Neural progenitor cell (in vitro differentiated cells): ENCODE data around the gene LRRC49. TPM values are rescaled to one million over a fixed set of nuclear protein-coding genes. Genes with fewer than 3 reads are reported as not detected.
"Not testable (repeated sequence)": the region's sequence is repeated elsewhere in the genome, so short reads cannot be mapped to it uniquely, and the experiment has no call there.

Source experiments
- DNase-seq: peaks from one replicate; pipeline ENCODE4 v3.0.0-alpha.2; 2016; ENCODE audit warnings: low spot score
- H2AFZ ChIP-seq: fragments of 200-600 bp; sonication (generic); replicated peaks from 2 replicates; pipeline ENCODE4 v1.6.1; 2016; ENCODE audit warnings: antibody characterized with exemption
- H3F3A ChIP-seq: fragments of 200-600 bp; sonication (generic); 2 replicates; pipeline ENCODE4 v1.6.1; 2016; ENCODE audit warnings: antibody characterized with exemption, low read depth
- H3K27ac ChIP-seq: fragments of 200-600 bp; sonication (generic); 2 replicates; pipeline ENCODE4 v1.5.1; 2016; ENCODE audit warnings: mild to moderate bottlenecking
- H3K27me3 ChIP-seq: fragments of 200-600 bp; sonication (generic); 2 replicates; pipeline ENCODE4 v1.6.1; 2016; ENCODE audit warnings: mild to moderate bottlenecking, moderate library complexity
- H3K36me3 ChIP-seq: fragments of 200-600 bp; sonication (generic); 2 replicates; pipeline ENCODE4 v1.5.1; 2016
- H3K4me1 ChIP-seq: fragments of 200-600 bp; sonication (generic); 2 replicates; pipeline ENCODE4 v1.6.1; 2016; ENCODE audit warnings: mixed run types
- H3K4me2 ChIP-seq: fragments of 200-600 bp; sonication (generic); 2 replicates; pipeline ENCODE4 v1.6.1; 2016
- H3K4me3 ChIP-seq: fragments of 200-600 bp; sonication (generic); 2 replicates; pipeline ENCODE4 v1.5.1; 2016
- H3K79me2 ChIP-seq: fragments of 200-600 bp; sonication (generic); 2 replicates; pipeline ENCODE4 v1.6.1; 2016; ENCODE audit warnings: low read depth
- H3K9ac ChIP-seq: fragments of 200-600 bp; sonication (generic); 2 replicates; pipeline ENCODE4 v1.6.1; 2016
- H3K9me3 ChIP-seq: fragments of 200-600 bp; sonication (generic); 2 replicates; pipeline ENCODE4 v1.5.1; 2016; ENCODE audit warnings: low read depth
- H4K20me1 ChIP-seq: fragments of 200-600 bp; sonication (generic); 2 replicates; pipeline ENCODE4 v1.6.1; 2016; ENCODE audit warnings: low read depth
- H3K27ac Mint-ChIP-seq: 3 replicates; pipeline ENCODE4 v1.8.0; 2021; ENCODE audit warnings: mixed read lengths
- H3K27me3 Mint-ChIP-seq: 2 replicates; pipeline ENCODE4 v1.8.0; 2022; ENCODE audit warnings: low read depth, mild to moderate bottlenecking, inconsistent platforms, moderate library complexity, mixed read lengths; ENCODE audit not compliant: insufficient read depth
- H3K36me3 Mint-ChIP-seq: 3 replicates; pipeline ENCODE4 v1.8.0; 2021; ENCODE audit warnings: mixed read lengths
- H3K4me1 Mint-ChIP-seq: 3 replicates; pipeline ENCODE4 v1.8.0; 2021; ENCODE audit warnings: mixed read lengths
- H3K4me3 Mint-ChIP-seq: 3 replicates; pipeline ENCODE4 v1.8.0; 2021; ENCODE audit warnings: mild to moderate bottlenecking, moderate library complexity, mixed read lengths
- H3K9me3 Mint-ChIP-seq: 3 replicates; pipeline ENCODE4 v1.8.0; 2020; ENCODE audit warnings: mixed read lengths
- CTCF ChIP-seq: fragments of 200-600 bp; sonication (generic); IDR thresholded peaks from 2 replicates; pipeline ENCODE4 v1.5.1; 2017; ENCODE audit warnings: antibody characterized with exemption, mild to moderate bottlenecking
- EZH2 ChIP-seq: fragments of 200-600 bp; sonication (generic); IDR thresholded peaks from 2 replicates; pipeline ENCODE4 v1.6.1; 2017; ENCODE audit warnings: antibody characterized with exemption, mild to moderate bottlenecking, moderate library complexity
- EZH2phosphoT487 ChIP-seq: fragments of 200-600 bp; sonication (generic); IDR thresholded peaks from 2 replicates; pipeline ENCODE4 v1.6.1; 2017; ENCODE audit warnings: antibody characterized with exemption
- total RNA-seq: library from RNA; depleted of rRNA; stranded (reverse); fragments of >200 nt; gene quantifications from 2 replicates; pipeline ENCODE4 v1.2.3, GENCODE V29; 2015; ENCODE audit warnings: low replicate concordance

Gene LRRC49
- total RNA-seq, 1 donor from 2014 or later, result 62.4 TPM

DNA sequence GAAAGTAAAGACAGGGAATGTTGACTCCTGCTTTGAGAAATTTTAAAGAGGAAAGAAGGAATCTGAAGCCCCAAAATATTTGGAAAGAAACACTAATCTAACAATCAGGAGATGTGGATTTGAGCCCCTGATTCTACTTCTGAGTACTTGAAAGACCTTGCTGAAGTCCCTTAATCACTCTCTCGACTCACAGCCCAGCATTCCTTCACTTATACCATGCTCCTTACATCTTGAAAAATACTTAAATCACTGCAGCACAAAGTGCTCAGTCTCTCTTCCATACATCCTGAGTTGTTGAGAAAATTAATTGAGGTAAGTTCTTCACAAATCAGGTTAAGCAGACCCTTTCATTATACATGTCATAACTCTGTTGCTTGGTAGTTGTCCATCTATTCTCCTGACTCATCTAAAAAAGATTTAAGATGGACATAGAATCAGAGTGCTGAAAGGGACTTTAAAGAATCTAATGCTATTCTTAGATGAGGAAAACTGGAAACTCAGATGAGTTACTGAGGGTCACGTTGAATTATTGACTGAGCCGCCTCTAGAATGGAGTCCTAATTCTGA is 149.8 kb downstream of the LRRC49 start:
- H2AFZ ChIP-seq, result no peak overlapping the region
- no peaks in the 10 kb centered on the region for H4K20me1 ChIP-seq
- TF ChIP-seq EZH2, result no peak
- no peak for TF ChIP-seq EZH2phosphoT487
- TF ChIP-seq CTCF, result no peak
- no peaks in the 10 kb centered on the region for H3K4me1 ChIP-seq
- H3K4me3 Mint-ChIP-seq, result no peak overlapping the region
- H3K27ac Mint-ChIP-seq, result no peak overlapping the region
- no peaks in the 10 kb centered on the region for H3K79me2 ChIP-seq
- no peaks in the 10 kb centered on the region for H3K9me3 Mint-ChIP-seq
- no peaks in the 10 kb centered on the region for H3K27me3 ChIP-seq
- no peak overlapping the region for H3K9ac ChIP-seq
- no peaks in the 10 kb centered on the region for H3F3A ChIP-seq
- no peaks in the 10 kb centered on the region for H3K4me1 Mint-ChIP-seq
- DNase-seq, result no peak
- H3K4me3 ChIP-seq, result no peak overlapping the region
- no peak overlapping the region for H3K4me2 ChIP-seq
- no peaks in the 10 kb centered on the region for H3K36me3 ChIP-seq
- H3K36me3 Mint-ChIP-seq, result peaks cover 8% of the 10 kb centered on the region
- H3K9me3 ChIP-seq, result no peaks in the 10 kb centered on the region
- H3K27me3 Mint-ChIP-seq, result no peaks in the 10 kb centered on the region
- no peak overlapping the region for H3K27ac ChIP-seq

DNA sequence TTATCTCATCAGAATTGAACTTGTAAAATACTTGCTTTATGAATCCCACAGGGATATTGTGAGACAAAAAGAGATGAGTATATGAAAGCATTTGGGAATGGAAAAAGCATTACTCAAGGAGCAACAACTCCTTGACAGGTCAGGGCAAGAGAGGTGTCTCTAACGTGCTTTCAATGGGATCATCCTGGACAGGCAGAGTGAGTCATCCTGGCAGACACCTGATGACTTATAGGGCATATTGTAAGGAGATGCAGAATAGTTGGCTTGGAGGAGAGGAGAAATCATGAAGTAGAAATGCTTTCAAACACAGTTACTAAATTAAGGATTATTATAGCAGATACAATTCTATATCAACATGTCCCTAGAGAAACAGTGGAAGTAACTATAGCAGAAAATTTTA is 150.7 kb downstream of the LRRC49 start:
- Histone ChIP-seq H3K4me1 (no peaks in the 10 kb centered on the region), H3K27me3 (no peaks in the 10 kb centered on the region), H3K36me3 (no peaks in the 10 kb centered on the region), H3K27ac (no peak overlapping the region), H3K4me3 (no peak overlapping the region), H3K9ac (no peak overlapping the region), H3K4me2 (no peak overlapping the region), H3K9me3 (no peaks in the 10 kb centered on the region), H3F3A (no peaks in the 10 kb centered on the region), H4K20me1 (no peaks in the 10 kb centered on the region), H3K79me2 (no peaks in the 10 kb centered on the region), H2AFZ (no peak overlapping the region)
- H3K4me3 Mint-ChIP-seq, result no peak overlapping the region
- H3K27ac Mint-ChIP-seq, result no peak overlapping the region
- no peaks in the 10 kb centered on the region for H3K27me3 Mint-ChIP-seq
- TF ChIP-seq EZH2, result no peak
- no peak for TF ChIP-seq CTCF
- no peak for TF ChIP-seq EZH2phosphoT487
- DNase-seq, result no peak
- H3K9me3 Mint-ChIP-seq, result no peaks in the 10 kb centered on the region
- H3K36me3 Mint-ChIP-seq, result peaks cover 3% of the 10 kb centered on the region
- H3K4me1 Mint-ChIP-seq, result no peaks in the 10 kb centered on the region

DNA sequence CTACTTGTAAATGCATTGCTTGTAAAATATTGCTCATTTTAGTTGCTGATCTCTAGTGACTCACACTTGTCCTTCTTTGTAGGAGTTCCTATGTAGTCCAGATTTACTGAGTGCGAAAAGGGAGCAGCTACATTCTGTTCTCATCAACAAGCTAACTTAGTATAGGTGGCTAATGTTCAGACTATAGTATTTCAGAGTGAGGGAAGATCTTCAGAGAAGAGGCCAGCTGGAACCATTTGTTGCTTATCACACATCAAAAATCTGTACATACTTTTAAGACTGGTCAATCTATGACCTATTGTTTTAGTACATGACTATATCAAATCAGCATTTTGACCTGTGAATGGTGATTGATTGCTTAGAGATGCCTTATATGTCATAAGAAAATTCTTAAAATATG is 151.4 kb downstream of the LRRC49 start:
- H3K27ac Mint-ChIP-seq, result no peak overlapping the region
- H3K36me3 ChIP-seq, result no peaks in the 10 kb centered on the region
- no peak overlapping the region for H3K27ac ChIP-seq
- H3F3A ChIP-seq, result no peaks in the 10 kb centered on the region
- no peak for TF ChIP-seq CTCF
- TF ChIP-seq EZH2, result no peak
- no peak for TF ChIP-seq EZH2phosphoT487
- H3K9me3 Mint-ChIP-seq, result no peaks in the 10 kb centered on the region
- H3K27me3 ChIP-seq, result no peaks in the 10 kb centered on the region
- no peak overlapping the region for H3K9ac ChIP-seq
- H3K4me3 ChIP-seq, result no peak overlapping the region
- no peaks in the 10 kb centered on the region for H3K79me2 ChIP-seq
- no peak overlapping the region for H3K4me3 Mint-ChIP-seq
- no peaks in the 10 kb centered on the region for H3K4me1 ChIP-seq
- DNase-seq, result no peak
- no peaks in the 10 kb centered on the region for H3K9me3 ChIP-seq
- no peaks in the 10 kb centered on the region for H4K20me1 ChIP-seq
- H3K4me1 Mint-ChIP-seq, result no peaks in the 10 kb centered on the region
- H3K36me3 Mint-ChIP-seq, result peaks cover 3% of the 10 kb centered on the region
- no peak overlapping the region for H3K4me2 ChIP-seq
- no peaks in the 10 kb centered on the region for H3K27me3 Mint-ChIP-seq
- H2AFZ ChIP-seq, result no peak overlapping the region

DNA sequence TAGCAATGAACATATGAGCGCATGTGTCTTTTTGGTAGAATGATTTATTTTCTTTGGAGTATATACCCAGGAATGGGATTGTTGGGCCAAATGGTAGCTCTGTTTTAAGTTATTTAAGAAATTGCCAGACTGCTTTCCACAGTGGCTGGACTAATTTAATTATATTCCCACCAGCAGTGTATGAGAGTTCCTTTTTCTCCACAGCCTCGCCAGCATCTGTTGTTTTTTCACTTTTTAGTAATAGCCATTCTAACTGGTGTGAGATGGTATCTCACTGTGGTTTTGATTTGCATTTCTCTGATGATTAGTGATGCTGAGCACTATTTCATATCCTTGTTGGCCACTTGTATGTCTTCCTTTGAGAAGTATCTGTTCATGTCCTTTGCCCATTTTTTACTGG is 153.5 kb downstream of the LRRC49 start:
- not testable (repeated sequence) for H3K4me3 ChIP-seq, H2AFZ ChIP-seq, H3K9me3 ChIP-seq, H3K36me3 Mint-ChIP-seq, H3K79me2 ChIP-seq, H3K4me1 Mint-ChIP-seq, H3K4me1 ChIP-seq, H3K4me2 ChIP-seq, H4K20me1 ChIP-seq, DNase-seq, H3K4me3 Mint-ChIP-seq, H3K27ac ChIP-seq, H3K27me3 Mint-ChIP-seq, H3K9me3 Mint-ChIP-seq, H3K27ac Mint-ChIP-seq, H3K9ac ChIP-seq, H3F3A ChIP-seq, H3K36me3 ChIP-seq, H3K27me3 ChIP-seq
